ENCODE results near the gene TSPAN9.

GRCh38 chr12:3315201-3315661, 238.1 kb downstream of the TSPAN9 start:
- TF ChIP-seq CTCF (IDR thresholded peaks at IDR 0.05; ENCODE audit: low read length) (no peak), EZH2 (IDR thresholded peaks at IDR 0.05; ENCODE audit: borderline replicate concordance, low read length) (no peak)

All from OCI-LY1 (cell line).